GM12878 (cell line): ENCODE measurements around the gene LHFPL2. TPM values are rescaled to one million over a fixed set of nuclear protein-coding genes. Genes with fewer than 3 reads are reported as not detected.

Experiments used
- ATAC-seq: fragments of 200-7000 bp; cut with Tn5 transposase; 3 replicates; pipeline ENCODE4 v1.9.1; 2020; ENCODE audit warnings: mild to moderate bottlenecking, moderate library complexity
- BruUV-seq: library from RNA; stranded (reverse); fragments of 400-500 nt; replicated peaks from 2 replicates; lab custom pipeline; 2021; lab: Mats Ljungman, UMichigan
- CTCF ChIA-PET: fragments of 300-600 bp; sonication (Branson Sonifier 250); formaldehyde crosslinking; extraction: SDS; loops from one replicate; lab custom pipeline; 2021; ENCODE audit warnings: inconsistent platforms; lab: Yijun Ruan, JAX
- POLR2A ChIA-PET: fragments of 350-600 bp; formaldehyde crosslinking; extraction: SDS; loops from one replicate; lab custom pipeline; 2021; ENCODE audit warnings: inconsistent platforms; lab: Charles Lee
- RAD21 ChIA-PET: fragments of 300-600 bp; sonication (Branson Sonifier 250); formaldehyde crosslinking; loops from one replicate; lab custom pipeline; 2023; ENCODE audit warnings: antibody characterized with exemption; ENCODE audit not compliant: unreplicated experiment; lab: Charles Lee
- SMC1A ChIA-PET: fragments of 300-600 bp; sonication (Branson Sonifier 250); formaldehyde crosslinking; loops from one replicate; lab custom pipeline; 2023; ENCODE audit not compliant: unreplicated experiment, uncharacterized antibody; lab: Charles Lee
- DNase-seq: peaks from one replicate; pipeline ENCODE4 v3.0.0-alpha.2; 2011; ENCODE audit warnings: low read depth, low spot score
- FAIRE-seq: peaks from 3 replicates; lab custom pipeline; 2011; peaks lifted over from hg19 to GRCh38; lab: Jason Lieb, UNC
- H2AFZ ChIP-seq: 2 replicates; pipeline ENCODE4 v1.6.0; 2011; ENCODE audit warnings: low read depth, low read length, control low read depth; ENCODE audit not compliant: control insufficient read depth
- H3K27ac ChIP-seq: 2 replicates; pipeline ENCODE4 v1.5.1; 2011; ENCODE audit warnings: control low read depth; ENCODE audit not compliant: control insufficient read depth, insufficient read depth
- H3K27me3 ChIP-seq, 2 experiments: replicated peaks in 1 of 2; 2 replicates each; pipeline versions ENCODE4 v1.6.0 to v1.6.1; 2011; ENCODE audit warnings: low read length in 1 of 2; ENCODE audit not compliant: control insufficient read depth in 2 of 2, insufficient read depth in 2 of 2
- H3K36me3 ChIP-seq, 2 experiments: 2 replicates each; pipeline ENCODE4 v1.5.1; 2011; ENCODE audit warnings: low read length in 1 of 2; ENCODE audit not compliant: control insufficient read depth in 2 of 2, insufficient read depth in 2 of 2
- H3K4me1 ChIP-seq: 2 replicates; pipeline ENCODE4 v1.6.1; 2011; ENCODE audit warnings: mild to moderate bottlenecking, low read length, moderate library complexity, mixed read lengths; ENCODE audit not compliant: control insufficient read depth, insufficient read depth
- H3K4me2 ChIP-seq: 2 replicates; pipeline ENCODE4 v1.6.0; 2011; ENCODE audit warnings: control low read depth; ENCODE audit not compliant: control insufficient read depth, insufficient read depth
- H3K4me3 ChIP-seq: fragments of 200-600 bp; sonication (generic); 2 replicates; pipeline ENCODE4 v1.5.1; 2016
- H3K79me2 ChIP-seq: 2 replicates; pipeline ENCODE4 v1.6.0; 2011; ENCODE audit warnings: low read length; ENCODE audit not compliant: control insufficient read depth, insufficient read depth
- H3K9ac ChIP-seq: 2 replicates; pipeline ENCODE4 v1.8.0; 2011; ENCODE audit warnings: low read length, control low read depth, mixed read lengths; ENCODE audit not compliant: control insufficient read depth, insufficient read depth
- H3K9me3 ChIP-seq: replicated peaks from 3 replicates; pipeline ENCODE4 v1.5.1; 2011; ENCODE audit warnings: mild to moderate bottlenecking, low read length; ENCODE audit not compliant: control insufficient read depth, insufficient read depth
- H4K20me1 ChIP-seq: 2 replicates; pipeline ENCODE4 v1.6.0; 2011; ENCODE audit not compliant: control insufficient read depth, insufficient read depth
- CBX5 ChIP-seq: sonication (generic); IDR thresholded peaks from 2 replicates; pipeline ENCODE4 v1.6.1; 2016; ENCODE audit warnings: low read depth, moderate library complexity, mild to moderate bottlenecking, inconsistent platforms
- ETV6 ChIP-seq, 2 experiments: fragments of 450-650 bp in 1 of 2; IDR thresholded peaks in 1 of 2; conservative IDR thresholded peaks in 1 of 2; 2 replicates each; pipeline ENCODE4 v1.6.1; 2014; ENCODE audit warnings: antibody characterized with exemption in 1 of 2, borderline replicate concordance in 1 of 2, low read depth in 1 of 2, mild to moderate bottlenecking in 1 of 2, moderate library complexity in 1 of 2
- GATAD2B ChIP-seq: fragments of 450-650 bp; conservative IDR thresholded peaks from 2 replicates; pipeline ENCODE4 v1.6.1; 2017; ENCODE audit warnings: low read depth, mild to moderate bottlenecking, moderate library complexity
- HCFC1 ChIP-seq: fragments of 150-350 bp; IDR thresholded peaks from 2 replicates; pipeline ENCODE4 v1.6.1; 2014; ENCODE audit warnings: low read length
- IKZF2 ChIP-seq, 2 experiments: fragments of 450-650 bp; IDR thresholded peaks; 2 replicates each; pipeline ENCODE4 v1.6.1; 2017; ENCODE audit warnings: mild to moderate bottlenecking in 2 of 2, moderate library complexity in 2 of 2
- NBN ChIP-seq: fragments of 450-650 bp; IDR thresholded peaks from 2 replicates; pipeline ENCODE4 v1.6.1; 2016
- POU2F2 ChIP-seq: IDR thresholded peaks from 3 replicates; pipeline ENCODE4 v1.6.1; 2011; ENCODE audit warnings: low read depth, mild to moderate bottlenecking, low read length, borderline replicate concordance
- RAD51 ChIP-seq: fragments of 450-650 bp; IDR thresholded peaks from 2 replicates; pipeline ENCODE4 v1.6.1; 2016; ENCODE audit warnings: moderate library complexity, mild to moderate bottlenecking, inconsistent platforms
- SP1 ChIP-seq: IDR thresholded peaks from one replicate; pipeline ENCODE4 v1.6.1; 2011; ENCODE audit warnings: low read depth, low read length
- SREBF2 ChIP-seq: IDR thresholded peaks from 2 replicates; pipeline ENCODE4 v1.6.1; 2012; ENCODE audit warnings: mild to moderate bottlenecking, low read length
- ZBED1 ChIP-seq: IDR thresholded peaks from 2 replicates; pipeline ENCODE4 v1.6.1; 2016; ENCODE audit warnings: borderline replicate concordance
- WGBS: methylation state at CpG from one replicate; pipeline ENCODE4 v1.1.6; 2016; ENCODE audit warnings: low lambda C conversion rate; ENCODE audit not compliant: insufficient replicate concordance, insufficient coverage; ENCODE audit errors: missing lambda C conversion rate; 5-methylcytosine and 5-hydroxymethylcytosine counted together
- in situ Hi-C: fragments of 300-500 bp; cut with MboI; formaldehyde crosslinking; loops from 9 replicates; pipeline ENCODE4 v1.14.3; 2018; ENCODE audit warnings: mixed read lengths
- intact Hi-C: fragments of 100-400 bp; cut with micrococcal nuclease; formaldehyde crosslinking; loops from one replicate; pipeline ENCODE4 v1.14.2; 2022; ENCODE audit not compliant: unreplicated experiment
- polyA plus RNA-seq, 11 experiments: library from polyadenylated mRNA; depleted of rRNA in 4 of 11; unstranded in 6 of 11; stranded (reverse) in 5 of 11; fragments of >200 nt; fragmentation: Nextera tagmentation in 4 of 11; fragmentation: Illumina TruSeq in 1 of 11; extraction: Ambion mirVana in 4 of 11; extraction: Trizol in 1 of 11; gene quantifications; 1 replicate in 1 of 11; 2 replicates in 10 of 11; pipeline versions ENCODE4 v1.2.1 to v1.2.3, GENCODE V29; 2011 to 2016; ENCODE audit warnings: inconsistent platforms in 2 of 11, missing spikeins in 2 of 11, low read depth in 1 of 11
- total RNA-seq, 4 experiments: library from RNA; depleted of rRNA in 3 of 4; stranded (reverse); fragments of >200 nt in 3 of 4; fragmentation: Illumina TruSeq in 1 of 4; extraction: Trizol in 1 of 4; gene quantifications; 2 replicates each; pipeline versions ENCODE4 v1.2.1 to v1.2.3, GENCODE V29; 2013 to 2021

LHFPL2 gene
- total and polyA plus RNA-seq, 10 of the 15 experiments (the other 5 are each of a cell fraction or from before 2014, with no cell fraction given): 4.1 to 21.8 (median 12.5) TPM

DNA sequence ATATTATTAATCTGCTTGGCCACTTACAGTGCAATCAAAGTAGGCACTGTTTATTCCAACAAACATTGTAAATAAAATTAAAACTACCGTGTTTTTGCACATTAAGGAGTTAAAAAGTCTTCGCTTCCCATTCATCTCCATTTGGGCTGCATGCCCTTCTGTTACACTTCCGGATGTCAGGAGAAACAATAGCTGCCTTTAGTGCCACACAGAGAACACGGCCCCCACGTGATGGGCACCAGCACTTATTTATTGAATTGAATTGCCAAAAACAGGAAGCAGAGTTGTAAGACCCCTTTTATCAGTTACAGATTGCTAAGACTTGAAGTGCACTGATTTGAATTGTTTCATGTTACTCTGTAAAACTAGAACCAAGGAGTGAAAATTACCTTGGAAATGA is 80.4 kb downstream of the LHFPL2 start:
- no peak overlapping the region for H2AFZ ChIP-seq
- TF ChIP-seq ETV6 (conservative IDR thresholded peaks at IDR 0.05 in 1 of 2, IDR thresholded peaks at IDR 0.05 in 1 of 2; ENCODE audit: borderline replicate concordance in 1 of 2, low read depth in 1 of 2) (no peak), RAD51 (0 out of 2 replicates have a peak, but pooled peaks have one; percentile 26), NBN (no peak)
- no peak overlapping the region for H3K9ac ChIP-seq
- in situ Hi-C loops (no loop called here), intact Hi-C loops (no loop called here)
- no TSS peak for BruUV-seq
- ChIA-PET CTCF (interaction anchor here (0.8 to 2.1 kb wide), 5 partner anchors 9 to 332 kb away, joined by 3 to 8 read pairs (median 4); no protein-coding TSS in a partner anchor), POLR2A (interaction anchor here (1.0 to 1.3 kb wide), 2 partner anchors 11 to 412 kb away, joined by 3 to 5 read pairs; no protein-coding TSS in a partner anchor), SMC1A (interaction anchor here (1.0 to 3.7 kb wide), 11 partner anchors 10 to 159 kb away, joined by 3 to 28 read pairs (median 6); no protein-coding TSS in a partner anchor), RAD21 (interaction anchor here (0.6 to 2.0 kb wide), 4 partner anchors 24 to 79 kb away, joined by 3 to 9 read pairs (median 4); no protein-coding TSS in a partner anchor)
- no peak for FAIRE-seq
- H3K4me3 ChIP-seq: no peak overlapping the region
- no peaks in the 10 kb centered on the region for H3K27me3 ChIP-seq
- H3K36me3 ChIP-seq: no peaks in the 10 kb centered on the region; a peak in 2 of 4 replicates
- peaks cover 21% of the 10 kb centered on the region for H3K4me1 ChIP-seq
- H3K4me2 ChIP-seq: no peak overlapping the region
- peak overlapping the region; percentile 26 for H3K27ac ChIP-seq
- peaks cover 3% of the 10 kb centered on the region for H3K79me2 ChIP-seq
- peak; percentile 30 for ATAC-seq
- no peaks in the 10 kb centered on the region for H4K20me1 ChIP-seq
- no peak for DNase-seq
- peaks cover 2% of the 10 kb centered on the region; the same call in 2 of the 3 replicates for H3K9me3 ChIP-seq
- 56% methylated on average over 5 of the region's 5 CpGs for WGBS

GRCh38 chr5:78567617-78568016 is 81.0 kb downstream of the LHFPL2 start:
- in situ Hi-C loops (no loop called here), intact Hi-C loops (no loop called here)
- peak overlapping the region; percentile 54 for H3K4me2 ChIP-seq
- H3K4me3 ChIP-seq: no peak overlapping the region
- ChIA-PET RAD21 (interaction anchor here (0.8 to 2.0 kb wide), 6 partner anchors 9 to 177 kb away, joined by 3 to 9 read pairs (median 4); no protein-coding TSS in a partner anchor), CTCF (interaction anchor here (1.2 to 2.1 kb wide), 8 partner anchors 8 to 332 kb away, joined by 3 to 9 read pairs (median 5); no protein-coding TSS in a partner anchor), SMC1A (interaction anchor here (1.0 to 3.7 kb wide), 13 partner anchors 8 to 160 kb away, joined by 3 to 28 read pairs (median 8); no protein-coding TSS in a partner anchor), POLR2A (interaction anchor here (1.0 to 1.4 kb wide), 2 partner anchors 10 to 413 kb away, joined by 3 to 5 read pairs; no protein-coding TSS in a partner anchor)
- H4K20me1 ChIP-seq: no peaks in the 10 kb centered on the region
- ATAC-seq (peak; percentile 34), FAIRE-seq (peak; percentile 7), DNase-seq (no peak)
- no TSS peak for BruUV-seq
- peak overlapping the region; percentile 26 for H3K27ac ChIP-seq
- H3K36me3 ChIP-seq: peaks cover 0 to 5% of the 10 kb centered on the region in 2 experiments; a peak in 2 of 4 replicates
- peaks cover 15% of the 10 kb centered on the region for H3K4me1 ChIP-seq
- H3K27me3 ChIP-seq: no peaks in the 10 kb centered on the region
- H3K9ac ChIP-seq: no peak overlapping the region
- peaks cover 1% of the 10 kb centered on the region for H3K79me2 ChIP-seq
- H3K9me3 ChIP-seq: peaks cover 2% of the 10 kb centered on the region; the same call in 2 of the 3 replicates
- no peak for TF ChIP-seq ZBED1
- no peak for TF ChIP-seq HCFC1
- no peak for TF ChIP-seq POU2F2
- no peak for TF ChIP-seq IKZF2 (IDR thresholded peaks at IDR 0.05)
- TF ChIP-seq SP1: no peak
- TF ChIP-seq SREBF2: no peak
- no peak for TF ChIP-seq GATAD2B
- no peak for TF ChIP-seq CBX5
- H2AFZ ChIP-seq: no peak overlapping the region; the same call in 1 of the 2 replicates
- WGBS: 51% methylated on average over 3 of the region's 3 CpGs
